Measurements from ENCODE around the gene FLNC. TPM values are rescaled to one million over a fixed set of nuclear protein-coding genes. Genes with fewer than 3 reads are reported as not detected.

The FLNC gene
- total RNA-seq, 5 donors from 2014 or later (not counting 1 experiment from before 2014, with no cell fraction given): 0.05 to 0.93 (median 0.38) TPM

DNA sequence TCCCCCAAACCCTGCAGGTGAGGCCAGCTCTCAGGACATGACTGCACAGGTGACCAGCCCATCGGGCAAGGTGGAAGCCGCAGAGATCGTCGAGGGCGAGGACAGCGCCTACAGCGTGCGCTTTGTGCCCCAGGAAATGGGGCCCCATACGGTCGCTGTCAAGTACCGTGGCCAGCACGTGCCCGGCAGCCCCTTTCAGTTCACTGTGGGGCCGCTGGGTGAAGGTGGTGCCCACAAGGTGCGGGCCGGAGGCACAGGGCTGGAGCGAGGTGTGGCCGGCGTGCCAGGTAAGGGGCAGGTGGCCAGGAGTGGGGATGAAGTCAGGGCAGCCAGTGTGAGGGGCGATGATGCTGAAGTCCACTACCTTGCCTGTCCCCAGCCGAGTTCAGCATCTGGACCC, 24.2 kb downstream of the FLNC start:
- Histone ChIP-seq H3K4me1 (ENCODE audit: control insufficient read depth in 1 of 2, extremely low read depth in 1 of 2, insufficient read depth in 2 of 2, low read length in 2 of 2) (no peaks in the 10 kb centered on the region), H3K36me3 (ENCODE audit: control insufficient read depth in 2 of 2, extremely low read depth in 1 of 2, insufficient read depth in 1 of 2, low read length in 1 of 2) (no peaks in the 10 kb centered on the region), H3K27ac (ENCODE audit: low read length) (no peak overlapping the region), H3K9me3 (no peaks in the 10 kb centered on the region), H3K27me3 (replicated peaks in 1 of 2; ENCODE audit: control insufficient read depth in 2 of 2, extremely low read depth in 1 of 2, insufficient read depth in 2 of 2, low read length in 1 of 2) (peaks cover 0 to 26% of the 10 kb centered on the region in 2 experiments), H3K4me3 (ENCODE audit: control insufficient read depth in 1 of 2, extremely low read depth in 1 of 2, low read length in 1 of 2) (no peak overlapping the region)
- H3K36me3 Mint-ChIP-seq: no peaks in the 10 kb centered on the region
- no peak for DNase-seq
- no peak for ATAC-seq (replicated peaks in 1 of 4)
- ChIA-PET POLR2A (no interaction called here), CTCF (no interaction called here)
- no peaks in the 10 kb centered on the region for H3K27me3 Mint-ChIP-seq
- WGBS (ENCODE audit: insufficient coverage): 87% methylated on average over 20 of the region's 21 CpGs
- H3K4me3 Mint-ChIP-seq: no peak overlapping the region
- no peaks in the 10 kb centered on the region for H3K9me3 Mint-ChIP-seq
- no peaks in the 10 kb centered on the region for H3K4me1 Mint-ChIP-seq
- H3K27ac Mint-ChIP-seq: no peak overlapping the region

DNA sequence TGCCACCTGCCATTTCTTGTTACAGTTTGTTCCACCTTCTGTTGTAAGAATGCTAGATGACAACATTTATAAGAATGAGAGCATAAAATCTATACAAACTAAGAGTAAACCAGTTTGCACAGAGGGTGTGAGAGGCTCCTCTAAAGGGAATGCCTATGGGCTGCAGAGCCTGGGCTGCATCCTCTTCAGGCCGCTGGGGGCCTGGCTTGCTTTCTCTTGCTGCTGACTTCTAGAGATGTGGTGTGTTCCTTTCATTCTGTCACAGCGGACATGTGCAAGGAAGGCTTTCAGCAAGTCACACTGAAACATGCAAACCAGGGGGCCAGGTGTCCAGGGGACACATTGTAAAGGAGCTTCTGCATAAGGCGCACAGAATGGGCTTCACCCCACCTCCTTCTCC, 25.4 kb downstream of the FLNC start:
- Histone ChIP-seq H3K9me3 (no peaks in the 10 kb centered on the region), H3K27me3 (replicated peaks in 1 of 2; ENCODE audit: control insufficient read depth in 2 of 2, extremely low read depth in 1 of 2, insufficient read depth in 2 of 2, low read length in 1 of 2) (peaks cover 0 to 21% of the 10 kb centered on the region in 2 experiments), H3K27ac (ENCODE audit: low read length) (no peak overlapping the region), H3K36me3 (ENCODE audit: control insufficient read depth in 2 of 2, extremely low read depth in 1 of 2, insufficient read depth in 1 of 2, low read length in 1 of 2) (no peaks in the 10 kb centered on the region), H3K4me3 (ENCODE audit: control insufficient read depth in 1 of 2, extremely low read depth in 1 of 2, low read length in 1 of 2) (no peak overlapping the region), H3K4me1 (ENCODE audit: control insufficient read depth in 1 of 2, extremely low read depth in 1 of 2, insufficient read depth in 2 of 2, low read length in 2 of 2) (no peaks in the 10 kb centered on the region)
- no peak overlapping the region for H3K4me3 Mint-ChIP-seq
- H3K36me3 Mint-ChIP-seq: no peaks in the 10 kb centered on the region
- WGBS (ENCODE audit: insufficient coverage): 84% methylated on average over 3 of the region's 3 CpGs
- no peak for ATAC-seq (replicated peaks in 1 of 4)
- no peaks in the 10 kb centered on the region for H3K4me1 Mint-ChIP-seq
- H3K27ac Mint-ChIP-seq: no peak overlapping the region
- DNase-seq: no peak
- H3K9me3 Mint-ChIP-seq: no peaks in the 10 kb centered on the region
- ChIA-PET POLR2A (no interaction called here), CTCF (no interaction called here)
- H3K27me3 Mint-ChIP-seq: no peaks in the 10 kb centered on the region

DNA sequence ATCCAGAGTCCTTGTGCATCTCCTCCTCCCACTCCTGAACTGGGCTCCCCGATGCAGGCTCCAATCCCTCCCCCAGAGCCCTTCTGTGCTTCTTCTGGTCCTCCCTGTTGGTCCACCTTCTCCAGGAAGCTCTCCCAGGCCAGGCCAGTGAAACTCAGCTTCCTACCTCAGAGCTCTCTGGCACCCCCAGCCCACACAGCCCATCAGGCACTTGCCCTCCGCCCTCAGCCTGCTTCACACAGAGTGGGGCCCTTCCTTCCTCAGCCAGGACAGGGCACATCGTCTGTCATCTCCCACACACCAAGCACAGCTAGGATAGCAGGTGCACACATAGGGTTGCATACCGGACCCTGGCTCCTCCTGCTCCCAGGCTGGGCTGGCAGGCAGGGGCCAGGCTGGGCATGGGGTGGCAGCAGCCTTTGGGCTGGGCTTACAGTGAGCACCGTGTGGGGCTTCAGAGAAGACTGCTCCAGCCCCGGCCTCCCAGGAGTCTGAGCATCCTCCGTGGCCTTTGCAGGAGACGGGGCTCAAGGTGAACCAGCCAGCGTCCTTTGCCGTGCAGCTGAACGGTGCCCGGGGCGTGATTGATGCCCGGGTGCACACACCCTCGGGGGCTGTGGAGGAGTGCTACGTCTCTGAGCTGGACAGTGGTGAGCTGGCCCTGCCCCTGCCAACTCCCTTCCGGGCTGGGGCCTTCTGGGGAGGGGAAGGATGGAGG, 26.0 kb downstream of the FLNC start:
- Histone ChIP-seq H3K4me3 (ENCODE audit: control insufficient read depth in 1 of 2, extremely low read depth in 1 of 2, low read length in 1 of 2) (no peak overlapping the region), H3K36me3 (ENCODE audit: control insufficient read depth in 2 of 2, extremely low read depth in 1 of 2, insufficient read depth in 1 of 2, low read length in 1 of 2) (no peaks in the 10 kb centered on the region), H3K4me1 (ENCODE audit: control insufficient read depth in 1 of 2, extremely low read depth in 1 of 2, insufficient read depth in 2 of 2, low read length in 2 of 2) (no peaks in the 10 kb centered on the region), H3K9me3 (no peaks in the 10 kb centered on the region), H3K27ac (ENCODE audit: low read length) (no peak overlapping the region), H3K27me3 (replicated peaks in 1 of 2; ENCODE audit: control insufficient read depth in 2 of 2, extremely low read depth in 1 of 2, insufficient read depth in 2 of 2, low read length in 1 of 2) (peaks cover 0 to 20% of the 10 kb centered on the region in 2 experiments)
- DNase-seq (no peak), ATAC-seq (replicated peaks in 1 of 4) (no peak)
- Mint-ChIP-seq H3K36me3 (no peaks in the 10 kb centered on the region), H3K4me1 (peaks cover 0 to 4% (median 0%) of the 10 kb centered on the region in 3 donors), H3K4me3 (no peak overlapping the region), H3K27me3 (no peaks in the 10 kb centered on the region), H3K9me3 (no peaks in the 10 kb centered on the region), H3K27ac (no peak overlapping the region)
- POLR2A ChIA-PET: no interaction called here
- 91% methylated on average over 13 of the region's 17 CpGs for WGBS (ENCODE audit: insufficient coverage)
- CTCF ChIA-PET: no interaction called here

DNA sequence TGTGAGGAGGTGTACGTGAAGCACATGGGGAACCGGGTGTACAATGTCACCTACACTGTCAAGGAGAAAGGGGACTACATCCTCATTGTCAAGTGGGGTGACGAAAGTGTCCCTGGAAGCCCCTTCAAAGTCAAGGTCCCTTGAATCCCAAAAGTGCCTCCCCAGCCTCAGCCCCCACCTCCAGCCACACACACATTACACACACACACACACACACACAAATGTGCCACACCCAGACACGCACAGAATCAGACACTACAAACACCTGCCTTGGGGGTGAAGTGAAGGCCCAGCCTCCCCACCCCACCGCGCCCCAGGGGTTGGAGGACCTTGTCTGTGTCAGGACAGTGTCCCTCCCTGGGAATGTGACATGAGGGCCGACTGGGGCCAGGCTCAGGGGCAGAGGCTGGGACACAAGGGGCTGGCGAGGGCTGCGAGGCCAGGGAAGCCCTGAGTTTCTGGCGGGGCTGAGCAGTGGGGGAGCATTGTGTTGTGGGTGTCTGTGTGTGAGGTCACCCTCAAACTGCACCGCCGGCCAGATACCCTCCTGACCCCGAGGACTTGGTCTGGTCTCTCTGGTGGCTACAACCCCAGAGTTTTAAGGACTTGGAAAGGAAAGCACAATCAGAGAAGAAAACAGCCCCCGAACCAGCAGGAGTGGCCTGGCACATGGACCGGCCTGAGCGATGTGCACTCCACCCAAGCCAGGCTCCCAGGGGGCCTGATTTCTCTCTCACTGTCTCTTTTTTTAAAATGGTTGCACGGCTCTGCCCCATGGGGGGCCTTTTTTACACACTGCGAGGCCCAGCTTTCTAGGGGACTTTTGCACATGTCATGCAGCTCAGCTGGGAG, 28.4 kb downstream of the FLNC start:
- Mint-ChIP-seq H3K4me3 (no peak overlapping the region), H3K27me3 (no peaks in the 10 kb centered on the region), H3K4me1 (peaks cover 9 to 19% (median 13%) of the 10 kb centered on the region in 3 donors), H3K9me3 (no peaks in the 10 kb centered on the region), H3K27ac (no peak overlapping the region), H3K36me3 (no peaks in the 10 kb centered on the region)
- H3K4me1 ChIP-seq (ENCODE audit: control insufficient read depth in 1 of 2, extremely low read depth in 1 of 2, insufficient read depth in 2 of 2, low read length in 2 of 2): peaks cover 3 to 15% of the 10 kb centered on the region in 2 experiments
- no peak overlapping the region for H3K4me3 ChIP-seq (ENCODE audit: control insufficient read depth in 1 of 2, extremely low read depth in 1 of 2, low read length in 1 of 2)
- 89% methylated on average over 12 of the region's 18 CpGs for WGBS (ENCODE audit: insufficient coverage)
- no peak overlapping the region for H3K27ac ChIP-seq (ENCODE audit: low read length)
- no peaks in the 10 kb centered on the region for H3K36me3 ChIP-seq (ENCODE audit: control insufficient read depth in 2 of 2, extremely low read depth in 1 of 2, insufficient read depth in 1 of 2, low read length in 1 of 2)
- no peak for ATAC-seq (replicated peaks in 1 of 4)
- peaks cover 0 to 11% of the 10 kb centered on the region in 2 experiments for H3K27me3 ChIP-seq (replicated peaks in 1 of 2; ENCODE audit: control insufficient read depth in 2 of 2, extremely low read depth in 1 of 2, insufficient read depth in 2 of 2, low read length in 1 of 2)
- H3K9me3 ChIP-seq: no peaks in the 10 kb centered on the region
- ChIA-PET CTCF (no interaction called here), POLR2A (no interaction called here)
- DNase-seq: no peak

GRCh38 chr7:128859232-128860157, 29.3 kb downstream of the FLNC start:
- Histone ChIP-seq H3K36me3 (ENCODE audit: control insufficient read depth in 2 of 2, extremely low read depth in 1 of 2, insufficient read depth in 1 of 2, low read length in 1 of 2) (no peaks in the 10 kb centered on the region), H3K27ac (ENCODE audit: low read length) (no peak overlapping the region), H3K9me3 (no peaks in the 10 kb centered on the region), H3K4me3 (ENCODE audit: control insufficient read depth in 1 of 2, extremely low read depth in 1 of 2, low read length in 1 of 2) (no peak overlapping the region), H3K27me3 (replicated peaks in 1 of 2; ENCODE audit: control insufficient read depth in 2 of 2, extremely low read depth in 1 of 2, insufficient read depth in 2 of 2, low read length in 1 of 2) (peaks cover 0 to 7% of the 10 kb centered on the region in 2 experiments), H3K4me1 (ENCODE audit: control insufficient read depth in 1 of 2, extremely low read depth in 1 of 2, insufficient read depth in 2 of 2, low read length in 2 of 2) (peaks cover 5 to 24% of the 10 kb centered on the region in 2 experiments)
- DNase-seq (no peak), ATAC-seq (replicated peaks in 1 of 4) (no peak)
- H3K36me3 Mint-ChIP-seq: no peaks in the 10 kb centered on the region
- 82% methylated on average over 10 of the region's 12 CpGs for WGBS (ENCODE audit: insufficient coverage)
- H3K4me1 Mint-ChIP-seq: peaks cover 13 to 24% (median 18%) of the 10 kb centered on the region in 3 donors
- H3K27ac Mint-ChIP-seq: no peak overlapping the region
- no peaks in the 10 kb centered on the region for H3K9me3 Mint-ChIP-seq
- ChIA-PET POLR2A (no interaction called here), CTCF (no interaction called here)
- H3K27me3 Mint-ChIP-seq: no peaks in the 10 kb centered on the region
- H3K4me3 Mint-ChIP-seq: no peak overlapping the region

Measured in T-cell (primary cell).